H1 (cell line): ENCODE measurements around the gene CCDC88A.

Experiments
- CHD2 ChIP-seq: IDR thresholded peaks from 2 replicates; pipeline ENCODE4 v1.6.1; 2012; ENCODE audit warnings: low read length, improper control_type of control experiment
- FOSL1 ChIP-seq: IDR thresholded peaks from 2 replicates; pipeline ENCODE4 v1.6.1; 2011; ENCODE audit warnings: mild to moderate bottlenecking, low read depth, low read length, moderate library complexity; ENCODE audit not compliant: insufficient read depth
- GABPA ChIP-seq: IDR thresholded peaks from 2 replicates; pipeline ENCODE4 v1.6.1; 2011; ENCODE audit warnings: mild to moderate bottlenecking, low read length, moderate library complexity, borderline replicate concordance; ENCODE audit not compliant: insufficient read depth
- JUND ChIP-seq: IDR thresholded peaks from 2 replicates; pipeline ENCODE4 v1.6.1; 2011; ENCODE audit warnings: mild to moderate bottlenecking, improper control_type of control experiment, low read length
- POLR2A ChIP-seq, 2 experiments: IDR thresholded peaks; 1 replicate in 1 of 2; 2 replicates in 1 of 2; pipeline ENCODE4 v1.6.1; 2011; ENCODE audit warnings: low read depth in 2 of 2, low read length in 2 of 2, mild to moderate bottlenecking in 2 of 2; ENCODE audit errors: control extremely low read depth in 1 of 2
- YY1 ChIP-seq: IDR thresholded peaks from 2 replicates; pipeline ENCODE4 v1.6.1; 2011; ENCODE audit warnings: low read depth, mild to moderate bottlenecking, low read length
- TF ChIP-seq, protein P1 (sequence below), 3 experiments: IDR thresholded peaks; 1 replicate in 2 of 3; 2 replicates in 1 of 3; pipeline versions ENCODE4 v1.5.1 to v1.6.1; 2011; ENCODE audit warnings: low read length in 3 of 3, mild to moderate bottlenecking in 3 of 3, inconsistent platforms in 2 of 3, low read depth in 1 of 3, moderate library complexity in 1 of 3; ENCODE audit not compliant: insufficient read depth in 1 of 3; ENCODE audit errors: control extremely low read depth in 1 of 3
- TF ChIP-seq, protein P2 (sequence below): IDR thresholded peaks from 2 replicates; pipeline ENCODE4 v1.6.1; 2012; ENCODE audit warnings: inconsistent platforms

DNA sequence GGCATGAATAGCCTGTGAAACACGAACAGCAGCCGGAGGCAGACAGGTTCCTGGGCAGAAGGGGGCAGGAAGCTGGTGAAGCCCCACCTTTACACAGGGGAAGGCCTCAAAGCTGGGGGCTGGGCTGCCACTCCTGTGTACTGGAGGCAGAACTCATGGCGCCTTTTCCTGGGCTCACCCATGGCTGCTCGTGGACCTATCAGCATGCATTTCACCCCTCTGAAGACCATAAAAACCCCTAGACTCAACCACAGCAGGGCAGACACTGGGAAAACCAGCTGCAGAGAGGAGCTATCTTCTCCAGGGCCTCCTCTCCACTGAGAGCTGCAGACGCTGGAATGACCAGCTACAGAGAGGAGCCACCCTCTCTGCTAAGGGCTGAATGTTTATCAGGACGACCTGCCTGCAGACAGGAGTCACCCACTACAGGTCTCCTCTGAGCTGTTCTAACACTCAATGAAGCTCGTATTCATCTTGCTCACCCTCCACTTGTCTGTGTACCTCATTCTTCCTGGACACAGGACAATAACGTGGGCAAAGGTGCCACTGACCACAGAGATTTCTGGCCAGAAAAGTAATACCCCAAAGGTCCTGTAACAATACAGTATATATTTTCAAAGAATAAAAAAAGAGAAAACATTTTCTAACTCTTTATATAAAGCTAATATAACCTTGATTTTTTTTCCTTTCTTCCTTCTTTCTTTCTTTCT, 18.9 kb upstream of the CCDC88A start:
- TF ChIP-seq CHD2 (no peak), JUND (no peak), POLR2A (IDR thresholded peaks at IDR 0.05; ENCODE audit: control extremely low read depth in 1 of 2, low read depth in 2 of 2, low read length in 2 of 2) (no peak), GABPA (no peak), FOSL1 (no peak), YY1 (no peak)
- TF ChIP-seq, protein P1, sequence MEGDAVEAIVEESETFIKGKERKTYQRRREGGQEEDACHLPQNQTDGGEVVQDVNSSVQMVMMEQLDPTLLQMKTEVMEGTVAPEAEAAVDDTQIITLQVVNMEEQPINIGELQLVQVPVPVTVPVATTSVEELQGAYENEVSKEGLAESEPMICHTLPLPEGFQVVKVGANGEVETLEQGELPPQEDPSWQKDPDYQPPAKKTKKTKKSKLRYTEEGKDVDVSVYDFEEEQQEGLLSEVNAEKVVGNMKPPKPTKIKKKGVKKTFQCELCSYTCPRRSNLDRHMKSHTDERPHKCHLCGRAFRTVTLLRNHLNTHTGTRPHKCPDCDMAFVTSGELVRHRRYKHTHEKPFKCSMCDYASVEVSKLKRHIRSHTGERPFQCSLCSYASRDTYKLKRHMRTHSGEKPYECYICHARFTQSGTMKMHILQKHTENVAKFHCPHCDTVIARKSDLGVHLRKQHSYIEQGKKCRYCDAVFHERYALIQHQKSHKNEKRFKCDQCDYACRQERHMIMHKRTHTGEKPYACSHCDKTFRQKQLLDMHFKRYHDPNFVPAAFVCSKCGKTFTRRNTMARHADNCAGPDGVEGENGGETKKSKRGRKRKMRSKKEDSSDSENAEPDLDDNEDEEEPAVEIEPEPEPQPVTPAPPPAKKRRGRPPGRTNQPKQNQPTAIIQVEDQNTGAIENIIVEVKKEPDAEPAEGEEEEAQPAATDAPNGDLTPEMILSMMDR (IDR thresholded peaks at IDR 0.05; ENCODE audit: control extremely low read depth in 1 of 3, insufficient read depth in 1 of 3, low read depth in 1 of 3, low read length in 3 of 3), result no peak
- TF ChIP-seq, protein P2, sequence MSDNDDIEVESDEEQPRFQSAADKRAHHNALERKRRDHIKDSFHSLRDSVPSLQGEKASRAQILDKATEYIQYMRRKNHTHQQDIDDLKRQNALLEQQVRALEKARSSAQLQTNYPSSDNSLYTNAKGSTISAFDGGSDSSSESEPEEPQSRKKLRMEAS, result no peak
